Left colon (tissue), 2 donors: Measurements from ENCODE around the gene SPDYE8. TPM values are rescaled to one million over a fixed set of nuclear protein-coding genes. Genes with fewer than 3 reads are reported as not detected.

Source experiments
- total RNA-seq, 2 donors: library from RNA; stranded (reverse); fragmentation: NEBNext Ultra II Directional; extraction: Animal tissue kit (Norgen Biotek cat#: 25700); gene quantifications; one replicate each; pipeline ENCODE4 v1.2.1, GENCODE V29; 2021
- donor health status: DM: no; HTN: no; CAD: no.
- donor health status: DM: yes; HTN: yes; CAD: no.

Gene SPDYE8
- total RNA-seq, 2 donors from 2014 or later = not detected

Other genes starting within 250 kb of the SPDYE8 start
- gene TYW1B, start 201.6 kb downstream of the SPDYE8 start, total RNA-seq = 1 to 10 TPM; 2.2 to 3.6 TPM
- gene POM121, start 104.7 kb downstream of the SPDYE8 start, total RNA-seq = 10 to 100 TPM; 27.5 to 37.7 TPM
- gene TRIM74, start 60.3 kb downstream of the SPDYE8 start, total RNA-seq = under 1 TPM in 1 of 2 donors, not detected in 1; 0.58 TPM
- gene SPDYE11, start 28.1 kb upstream of the SPDYE8 start, total RNA-seq = not detected
- not detected for gene SPDYE9, start 56.3 kb upstream of the SPDYE8 start, total RNA-seq